Stimulated activated naive CD8-positive, alpha-beta T cell treated with anti-CD3 and anti-CD28 coated beads, Interleukin-15, amount 100 ng/mL, for 72 hours (primary cell): ENCODE results near the gene MRNIP.
"Not testable (repeated sequence)": the region's sequence is repeated elsewhere in the genome, so short reads cannot be mapped to it uniquely, and the experiment has no call there.

Experiments used
- ATAC-seq: fragments of 150-1000 bp; cut with Tn5 transposase; 2 replicates; pipeline ENCODE4 v1.10.0; 2021; ENCODE audit warnings: mild to moderate bottlenecking, moderate library complexity
- DNase-seq, 2 donors: peaks; one replicate each; pipeline ENCODE4 v3.0.0; 2021 to 2022
- H3K27ac Mint-ChIP-seq, 2 donors: one replicate each; pipeline ENCODE4 v1.8.0; 2022; ENCODE audit warnings: mild to moderate bottlenecking in 2 of 2, mixed read lengths in 2 of 2, moderate library complexity in 2 of 2
- H3K27me3 Mint-ChIP-seq: one replicate; pipeline ENCODE4 v1.8.0; 2022; ENCODE audit warnings: mixed read lengths
- H3K4me1 Mint-ChIP-seq: one replicate; pipeline ENCODE4 v1.8.0; 2022; ENCODE audit warnings: mild to moderate bottlenecking, mixed read lengths
- H3K4me3 Mint-ChIP-seq, 2 donors: one replicate each; pipeline ENCODE4 v1.8.0; 2022; ENCODE audit warnings: mild to moderate bottlenecking in 2 of 2, mixed read lengths in 2 of 2, moderate library complexity in 1 of 2
- H3K9me3 Mint-ChIP-seq, 2 donors: one replicate each; pipeline ENCODE4 v1.8.0; 2022; ENCODE audit warnings: mixed read lengths in 2 of 2

The MRNIP gene

GRCh38 chr5:179841621-179842020 lies 17.0 kb downstream of the MRNIP start:
- Mint-ChIP-seq H3K27me3 (no peaks in the 10 kb centered on the region), H3K4me1 (peaks cover 11% of the 10 kb centered on the region), H3K4me3 (no peak overlapping the region), H3K27ac (no peak overlapping the region), H3K9me3 (peaks cover 5 to 7% of the 10 kb centered on the region in 2 donors)
- ATAC-seq (no peak), DNase-seq (no peak)

GRCh38 chr5:179840766-179841165 lies 17.9 kb downstream of the MRNIP start:
- Mint-ChIP-seq H3K4me3 (no peak overlapping the region), H3K4me1 (peaks cover 20% of the 10 kb centered on the region), H3K27me3 (no peaks in the 10 kb centered on the region), H3K27ac (peak overlapping the region in 1 of 2 donors; percentile 78), H3K9me3 (peaks cover 5 to 7% of the 10 kb centered on the region in 2 donors)
- ATAC-seq: no peak
- no peak for DNase-seq

DNA sequence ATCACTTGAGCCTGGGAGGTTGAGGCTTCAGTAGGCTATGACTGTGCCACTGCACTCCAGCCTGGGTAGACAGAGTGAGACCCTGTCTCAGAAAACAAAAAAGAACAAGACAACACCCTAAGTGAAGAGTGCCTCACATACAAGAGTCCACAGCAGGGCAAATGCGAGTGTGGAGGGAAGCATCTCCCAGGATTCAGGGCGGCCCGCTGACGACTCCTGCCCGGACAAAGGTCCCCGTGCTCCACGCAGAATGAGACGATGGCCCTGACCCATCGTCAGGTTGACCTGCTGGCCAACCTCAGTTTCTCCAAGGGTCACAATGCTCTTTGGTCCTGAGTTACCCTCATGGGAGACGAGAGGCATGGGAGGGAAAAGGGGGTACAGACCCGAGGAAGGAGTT lies 18.3 kb downstream of the MRNIP start:
- ATAC-seq (no peak), DNase-seq (no peak)
- no peaks in the 10 kb centered on the region for H3K27me3 Mint-ChIP-seq
- peak overlapping the region in 1 of 2 donors; percentile 31 for H3K4me3 Mint-ChIP-seq
- peaks cover 21% of the 10 kb centered on the region for H3K4me1 Mint-ChIP-seq
- H3K9me3 Mint-ChIP-seq: peaks cover 5 to 7% of the 10 kb centered on the region in 2 donors
- H3K27ac Mint-ChIP-seq: peak overlapping the region; percentile 77 to 80

DNA sequence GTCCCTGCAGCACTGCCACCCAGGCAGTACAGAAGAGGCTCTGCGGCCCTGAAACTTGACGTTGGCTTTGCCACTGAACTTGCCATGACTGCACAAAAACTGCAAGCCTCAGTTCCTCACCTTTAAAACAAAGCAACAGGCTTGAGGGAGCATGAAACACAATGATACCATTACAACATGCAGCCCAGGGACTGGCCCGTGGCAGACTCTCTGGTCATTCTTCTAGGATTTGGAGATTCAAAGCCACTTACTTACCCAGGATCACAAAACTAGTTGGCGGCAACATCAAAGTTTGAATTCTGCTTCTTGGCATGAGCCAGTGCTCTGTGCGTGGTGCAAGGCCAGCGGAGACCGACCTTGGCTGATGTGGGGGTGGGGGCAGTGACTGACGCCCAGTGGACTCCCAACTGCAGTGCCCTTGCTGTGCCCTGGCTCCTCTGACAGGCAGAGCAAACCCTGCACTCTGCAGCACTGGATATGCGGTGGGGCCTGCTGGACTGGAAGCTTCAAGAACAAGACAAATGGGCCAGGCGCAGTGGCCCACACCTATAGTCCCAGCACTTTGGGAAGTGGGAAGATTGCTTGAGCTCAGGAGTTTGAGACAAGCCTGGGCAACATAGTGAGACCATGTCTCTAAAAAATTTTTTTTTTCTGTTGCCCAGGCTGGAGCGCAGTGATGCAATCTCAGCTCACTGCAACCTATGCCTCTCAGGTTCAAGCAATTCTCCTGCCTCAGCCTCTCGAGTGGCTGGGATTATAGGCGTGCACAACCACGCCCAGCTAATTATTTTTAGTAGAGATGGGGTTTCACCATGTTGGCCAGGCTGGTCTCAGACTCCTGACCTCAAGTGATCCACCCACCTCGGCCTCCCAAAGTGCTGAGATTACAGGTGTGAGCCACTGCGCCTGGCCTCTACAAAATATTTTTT lies 19.0 kb downstream of the MRNIP start:
- no peaks in the 10 kb centered on the region for H3K27me3 Mint-ChIP-seq
- DNase-seq: no peak
- peaks cover 0 to under 1% of the 10 kb centered on the region in 2 donors for H3K9me3 Mint-ChIP-seq
- peaks cover 21% of the 10 kb centered on the region for H3K4me1 Mint-ChIP-seq
- no peak overlapping the region for H3K4me3 Mint-ChIP-seq
- no peak for ATAC-seq
- peak overlapping the region in 1 of 2 donors; percentile 71 for H3K27ac Mint-ChIP-seq

DNA sequence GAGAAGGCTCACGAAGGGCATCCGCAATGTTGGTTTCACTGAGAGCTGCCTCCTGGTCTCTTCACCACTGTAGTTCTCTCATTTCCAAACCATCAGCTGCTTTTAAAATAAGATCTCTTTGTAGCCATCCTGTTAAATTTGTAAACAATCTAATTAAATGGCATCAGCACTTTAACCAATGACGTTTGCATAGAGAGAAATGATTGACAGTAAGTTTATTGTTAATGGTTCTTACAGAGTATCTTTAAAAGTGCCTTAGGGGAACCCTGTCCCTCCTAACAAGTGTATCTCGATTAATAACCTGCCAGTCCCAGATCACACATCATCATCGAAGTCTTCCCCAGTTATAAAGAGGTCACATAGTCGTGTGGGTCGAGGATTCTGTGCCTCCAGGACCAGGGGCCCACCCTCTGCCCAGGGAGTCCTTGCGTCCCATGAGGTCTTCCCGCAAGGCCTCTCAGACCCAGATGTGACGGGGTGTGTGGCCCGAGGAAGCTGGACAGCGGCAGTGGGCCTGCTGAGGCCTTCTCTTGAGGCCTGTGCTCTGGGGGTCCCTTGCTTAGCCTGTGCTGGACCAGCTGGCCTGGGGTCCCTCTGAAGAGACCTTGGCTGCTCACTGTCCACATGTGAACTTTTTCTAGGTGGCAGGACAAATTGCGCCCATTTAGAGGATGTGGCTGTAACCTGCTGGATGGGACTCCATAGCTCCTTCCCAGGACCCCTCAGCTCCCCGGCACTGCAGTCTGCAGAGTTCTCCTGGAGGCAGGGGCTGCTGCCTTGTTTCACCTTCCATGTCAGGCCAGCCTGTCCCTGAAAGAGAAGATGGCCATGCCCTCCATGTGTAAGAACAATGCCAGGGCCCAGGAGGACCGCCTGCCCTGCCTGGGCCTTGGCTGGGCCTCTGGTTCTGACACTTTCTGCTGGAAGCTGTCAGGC lies 21.3 kb downstream of the MRNIP start:
- no peak for ATAC-seq
- DNase-seq: no peak
- Mint-ChIP-seq H3K4me3 (peak overlapping the region; percentile 67 to 70), H3K27ac (peak overlapping the region; percentile 91 to 96), H3K27me3 (no peaks in the 10 kb centered on the region), H3K9me3 (no peaks in the 10 kb centered on the region), H3K4me1 (peaks cover 27% of the 10 kb centered on the region)

- no peaks in the 10 kb centered on the region for H3K9me3 Mint-ChIP-seq
These were observed 22.2 kb downstream of the MRNIP start for GRCh38 chr5:179836225-179837019.

GRCh38 chr5:179834871-179835270 lies 23.7 kb downstream of the MRNIP start:
- not testable (repeated sequence) for H3K27me3 Mint-ChIP-seq, DNase-seq, H3K9me3 Mint-ChIP-seq, ATAC-seq, H3K4me3 Mint-ChIP-seq, H3K27ac Mint-ChIP-seq
- H3K4me1 Mint-ChIP-seq: peaks cover 33% of the 10 kb centered on the region

More at GRCh38 chr5:179836225-179837019, 22.2 kb downstream of the MRNIP start:
- peak; percentile 97 for ATAC-seq
- H3K4me1 Mint-ChIP-seq: peaks cover 33% of the 10 kb centered on the region
- H3K4me3 Mint-ChIP-seq: peak overlapping the region; percentile 67 to 70
- peak; percentile 44 to 69 for DNase-seq
- H3K27ac Mint-ChIP-seq: peak overlapping the region; percentile 91 to 96
- no peaks in the 10 kb centered on the region for H3K27me3 Mint-ChIP-seq

GRCh38 chr5:179834120-179834519 lies 24.5 kb downstream of the MRNIP start:
- peak overlapping the region in 1 of 2 donors; percentile 37 for H3K4me3 Mint-ChIP-seq
- H3K9me3 Mint-ChIP-seq: no peaks in the 10 kb centered on the region
- H3K27me3 Mint-ChIP-seq: no peaks in the 10 kb centered on the region
- no peak for ATAC-seq
- peaks cover 35% of the 10 kb centered on the region for H3K4me1 Mint-ChIP-seq
- peak overlapping the region in 1 of 2 donors; percentile 42 for H3K27ac Mint-ChIP-seq
- DNase-seq: no peak

GRCh38 chr5:179833709-179834070 lies 24.9 kb downstream of the MRNIP start:
- ATAC-seq: no peak
- peaks cover 37% of the 10 kb centered on the region for H3K4me1 Mint-ChIP-seq
- H3K27ac Mint-ChIP-seq: peak overlapping the region in 1 of 2 donors; percentile 42
- H3K9me3 Mint-ChIP-seq: no peaks in the 10 kb centered on the region
- no peaks in the 10 kb centered on the region for H3K27me3 Mint-ChIP-seq
- no peak for DNase-seq
- peak overlapping the region in 1 of 2 donors; percentile 37 for H3K4me3 Mint-ChIP-seq

GRCh38 chr5:179833056-179833708 lies 25.4 kb downstream of the MRNIP start:
- peak overlapping the region in 1 of 2 donors; percentile 85 for H3K27ac Mint-ChIP-seq
- H3K4me1 Mint-ChIP-seq: peaks cover 37% of the 10 kb centered on the region
- no peaks in the 10 kb centered on the region for H3K9me3 Mint-ChIP-seq
- ATAC-seq (no peak), DNase-seq (no peak)
- no peaks in the 10 kb centered on the region for H3K27me3 Mint-ChIP-seq
- H3K4me3 Mint-ChIP-seq: peak overlapping the region in 1 of 2 donors; percentile 33

GRCh38 chr5:179832039-179832745 lies 26.4 kb downstream of the MRNIP start:
- no peaks in the 10 kb centered on the region for H3K27me3 Mint-ChIP-seq
- H3K4me1 Mint-ChIP-seq: peaks cover 41% of the 10 kb centered on the region
- DNase-seq (no peak), ATAC-seq (no peak)
- H3K4me3 Mint-ChIP-seq: no peak overlapping the region
- H3K27ac Mint-ChIP-seq: peak overlapping the region in 1 of 2 donors; percentile 93
- H3K9me3 Mint-ChIP-seq: no peaks in the 10 kb centered on the region

DNA sequence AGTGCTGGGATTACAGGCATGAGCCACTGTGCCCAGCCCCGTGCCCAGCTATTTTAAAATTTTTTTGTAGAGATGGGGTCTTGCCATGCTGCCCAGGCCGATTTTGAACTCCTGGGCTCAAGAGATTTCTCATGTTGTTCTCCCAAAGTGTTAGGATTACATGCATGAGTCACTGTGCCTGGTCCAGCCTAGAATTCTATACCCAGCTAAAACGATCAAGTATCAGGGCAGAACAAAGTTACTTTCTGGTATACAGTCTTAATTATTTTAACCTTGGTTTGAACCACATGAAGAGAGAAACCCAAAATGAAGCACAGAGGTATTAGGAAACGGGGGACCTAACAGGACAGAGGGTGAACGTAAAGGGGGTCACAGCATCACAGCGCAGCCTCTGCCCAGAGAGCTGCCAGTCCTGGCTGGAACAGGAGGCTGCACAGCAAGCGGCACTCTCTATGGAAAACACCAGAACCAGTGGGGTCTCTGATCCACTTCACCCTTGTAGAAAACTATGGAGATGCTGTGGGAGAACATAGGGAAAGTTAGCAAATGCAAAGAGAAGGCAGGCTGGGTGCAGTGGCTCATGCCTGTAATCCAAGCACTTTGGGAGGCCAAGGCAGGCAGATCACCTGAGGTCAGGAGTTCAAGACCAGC lies 27.7 kb downstream of the MRNIP start:
- no peak for ATAC-seq
- H3K27ac Mint-ChIP-seq: no peak overlapping the region
- peaks cover 41% of the 10 kb centered on the region for H3K4me1 Mint-ChIP-seq
- DNase-seq: no peak
- H3K27me3 Mint-ChIP-seq: no peaks in the 10 kb centered on the region
- no peaks in the 10 kb centered on the region for H3K9me3 Mint-ChIP-seq
- no peak overlapping the region for H3K4me3 Mint-ChIP-seq

DNA sequence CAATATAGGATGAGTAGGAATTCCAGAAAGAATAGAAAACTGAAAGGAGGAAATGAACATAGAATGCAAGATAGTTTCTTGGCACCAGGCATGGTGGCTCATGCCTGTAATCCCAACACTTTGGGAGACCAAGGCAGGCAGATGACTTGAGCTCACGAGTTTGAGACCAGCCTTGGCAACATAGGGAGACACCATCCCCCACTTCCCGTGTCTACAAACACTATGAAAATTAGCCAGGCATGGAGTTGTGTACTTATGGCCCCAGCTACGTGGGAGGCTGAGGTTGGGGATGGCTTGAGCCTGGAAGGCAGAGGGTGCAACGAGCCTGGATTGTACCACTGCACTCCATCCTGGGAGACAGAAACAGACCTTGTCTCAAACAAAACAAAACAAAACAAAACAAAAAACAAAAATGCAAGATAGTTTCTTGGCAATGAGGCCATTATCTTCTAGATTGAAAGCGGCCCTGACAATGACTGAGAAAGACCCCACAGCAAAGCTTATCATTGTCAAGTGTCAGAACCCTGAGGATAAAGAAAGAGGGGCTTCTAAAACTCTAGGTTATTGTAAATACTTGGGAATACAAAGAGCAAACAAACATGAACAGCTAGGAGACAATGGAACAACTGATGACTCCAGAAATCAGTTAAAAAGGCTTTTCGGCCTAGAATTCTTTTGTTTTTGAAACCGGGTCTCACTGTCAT lies 28.7 kb downstream of the MRNIP start:
- no peak for DNase-seq
- no peak overlapping the region for H3K4me3 Mint-ChIP-seq
- no peak for ATAC-seq
- H3K4me1 Mint-ChIP-seq: peaks cover 47% of the 10 kb centered on the region
- no peaks in the 10 kb centered on the region for H3K9me3 Mint-ChIP-seq
- no peak overlapping the region for H3K27ac Mint-ChIP-seq
- H3K27me3 Mint-ChIP-seq: no peaks in the 10 kb centered on the region
